Embryonic facial prominence (tissue), 1 donor: ENCODE measurements around the gene GPATCH3.
"Not testable (repeated sequence)": the region's sequence is repeated elsewhere in the genome, so short reads cannot be mapped to it uniquely, and the experiment has no call there.

ENCODE experiments used
- DNase-seq: peaks from one replicate; pipeline ENCODE4 v3.0.0-alpha.2; 2016; ENCODE audit errors: extremely low spot score

Gene GPATCH3

DNA sequence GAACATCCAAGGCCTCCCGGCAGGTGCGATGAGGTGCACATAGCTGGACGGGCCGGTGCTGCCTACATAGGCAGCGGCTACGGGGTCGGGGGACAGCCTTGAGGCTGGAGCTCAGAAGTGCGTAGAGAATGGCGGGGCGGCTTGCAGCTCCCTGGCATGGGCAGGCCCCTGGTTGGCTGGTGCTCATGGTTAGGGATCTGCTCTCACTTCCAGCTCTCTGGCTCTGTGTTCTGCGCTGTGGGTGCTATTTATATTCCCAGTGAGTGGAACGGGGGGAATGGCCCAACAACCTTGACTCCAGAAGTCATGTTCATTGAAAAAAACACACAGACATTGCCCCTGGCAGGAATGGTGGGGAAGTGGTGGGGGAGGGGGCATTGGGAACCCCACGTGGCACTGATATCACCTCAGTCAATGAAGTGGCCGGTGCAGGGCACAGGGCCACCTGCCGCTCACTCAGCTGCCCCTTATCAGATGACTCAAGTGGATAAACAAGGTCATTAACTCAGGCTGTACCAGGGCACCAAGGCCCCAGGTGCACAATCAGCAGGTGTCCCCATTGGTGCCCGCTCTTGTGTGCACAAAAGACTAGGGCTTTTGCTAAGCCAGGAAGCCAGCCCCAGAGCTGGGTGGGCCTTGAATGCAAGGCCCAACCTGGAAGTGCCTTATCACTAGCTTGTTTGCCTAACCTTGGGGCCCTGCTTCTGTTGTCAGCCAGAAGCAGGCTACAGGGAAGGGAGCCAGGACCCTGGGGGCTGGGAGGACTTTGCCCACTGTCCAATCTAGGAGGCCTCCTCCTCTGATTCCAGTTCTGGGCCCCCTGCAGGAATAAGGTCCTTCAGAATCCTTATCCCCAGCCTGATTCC is 13.7 kb upstream of the GPATCH3 start, which contains the start of gene NR0B2:
NR0B2 (minus strand) TSS at position 222 of the 866 bp plus-strand sequence; CDS start at position 187, 35 bp downstream.
- DNase-seq: no peak

DNA sequence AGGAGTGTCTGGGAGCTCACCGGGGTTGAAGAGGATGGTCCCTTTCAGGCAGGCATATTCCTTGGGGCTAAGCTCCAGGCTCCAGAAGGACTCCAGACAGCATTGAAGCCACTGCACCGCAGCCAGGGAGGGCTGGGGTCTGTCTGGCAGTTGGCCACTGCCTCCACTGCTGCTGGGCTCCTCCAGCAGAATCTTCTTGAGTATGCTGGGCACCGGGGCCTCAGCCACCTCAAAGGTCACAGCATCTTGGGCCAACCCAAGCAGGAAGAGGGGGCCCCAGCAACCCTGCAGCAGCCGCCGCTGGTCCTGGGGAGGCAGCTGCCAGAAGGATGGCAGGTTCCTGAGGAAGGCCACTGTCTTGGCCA is 13.1 kb upstream of the GPATCH3 start:
- no peak for DNase-seq

DNA sequence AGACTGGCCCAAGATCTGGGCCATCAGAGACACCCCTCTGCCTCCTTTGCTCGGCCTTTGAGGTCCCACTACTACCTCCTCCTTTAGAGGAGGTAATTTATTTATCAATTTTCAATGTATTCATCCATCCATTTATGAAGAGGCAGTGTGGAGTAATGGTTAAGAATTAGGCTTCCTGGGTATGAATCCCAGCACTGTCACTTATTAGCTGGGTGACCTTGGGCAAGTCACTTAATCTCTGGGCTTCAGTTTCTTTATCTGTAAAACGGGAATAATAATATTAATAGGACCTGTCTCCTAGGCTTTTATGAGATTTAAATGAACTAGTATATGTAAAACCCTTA is 11.9 kb upstream of the GPATCH3 start:
- DNase-seq: no peak

DNA sequence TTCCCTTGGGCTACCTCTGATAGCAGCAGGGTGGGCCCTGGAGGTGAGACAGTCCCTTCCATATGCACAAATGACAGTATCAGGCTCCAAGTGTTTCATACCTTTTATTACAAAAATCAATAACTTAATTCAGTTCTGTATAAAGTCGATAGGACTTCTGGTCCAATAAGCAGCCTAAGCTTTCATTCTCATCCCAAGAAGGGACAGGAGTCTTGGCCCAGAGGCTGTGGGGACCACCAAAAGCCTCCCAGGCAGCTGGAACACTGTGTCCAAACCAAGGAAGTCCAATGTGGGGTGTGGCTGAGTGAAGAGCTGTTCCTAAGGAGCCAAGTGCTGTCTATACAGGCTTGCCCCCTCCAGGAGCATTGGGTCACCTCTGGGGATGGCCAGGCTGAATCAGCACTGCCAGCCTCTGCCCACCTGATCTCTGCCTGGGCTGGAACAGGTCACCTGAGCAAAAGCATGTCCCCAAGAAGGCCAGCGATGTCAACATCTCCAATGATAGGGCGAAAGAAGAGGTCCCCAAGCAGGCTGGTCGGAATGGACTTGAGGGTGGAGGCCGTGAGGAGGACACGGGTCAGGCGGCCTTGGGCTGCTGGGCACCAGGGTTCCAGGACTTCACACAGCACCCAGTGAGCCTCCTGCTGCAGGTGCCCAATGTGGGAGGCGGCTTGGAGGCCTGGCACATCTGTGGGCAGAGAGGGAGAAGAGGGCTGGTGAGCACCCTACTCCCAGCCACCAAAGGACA is 11.3 kb upstream of the GPATCH3 start:
- DNase-seq: no peak

DNA sequence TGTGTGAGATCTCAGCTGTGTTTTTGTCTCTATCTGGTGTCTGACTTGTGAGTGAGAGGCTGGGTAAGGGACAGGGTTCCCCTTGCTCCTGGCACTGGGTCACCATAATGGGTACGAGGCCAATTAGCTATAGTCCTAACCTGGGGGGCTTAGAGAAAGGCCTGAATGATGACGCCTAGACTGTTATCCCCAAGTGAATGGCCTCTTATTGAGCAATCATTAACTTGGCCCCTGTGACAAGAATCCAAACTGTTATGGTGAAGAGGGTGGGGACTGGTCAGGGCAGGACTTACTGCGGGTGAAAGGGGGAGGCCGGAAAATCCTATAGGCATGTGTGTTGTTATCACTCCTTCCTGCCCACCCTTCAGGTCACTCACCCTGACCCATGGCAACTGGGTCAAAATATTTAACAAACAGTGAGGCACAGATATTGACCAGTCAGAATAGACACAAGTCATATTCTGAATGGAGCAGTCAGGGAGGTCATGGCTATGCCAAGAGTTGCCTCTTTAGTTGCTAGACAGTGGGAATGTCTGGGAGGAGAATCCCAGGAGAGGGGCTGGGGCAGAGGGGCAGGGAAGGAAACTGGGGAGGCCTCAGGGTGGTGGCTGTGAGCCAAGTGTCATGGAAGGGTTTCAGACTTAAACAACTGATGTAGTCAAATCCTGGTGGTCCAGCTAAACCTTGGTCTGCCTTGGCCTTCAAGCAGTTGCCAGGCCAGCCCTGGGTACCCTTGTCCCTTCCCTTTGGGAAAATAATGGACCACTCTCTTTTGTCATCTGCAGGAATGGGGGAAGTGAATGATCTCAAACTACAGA is 10.3 kb upstream of the GPATCH3 start:
- no peak for DNase-seq

DNA sequence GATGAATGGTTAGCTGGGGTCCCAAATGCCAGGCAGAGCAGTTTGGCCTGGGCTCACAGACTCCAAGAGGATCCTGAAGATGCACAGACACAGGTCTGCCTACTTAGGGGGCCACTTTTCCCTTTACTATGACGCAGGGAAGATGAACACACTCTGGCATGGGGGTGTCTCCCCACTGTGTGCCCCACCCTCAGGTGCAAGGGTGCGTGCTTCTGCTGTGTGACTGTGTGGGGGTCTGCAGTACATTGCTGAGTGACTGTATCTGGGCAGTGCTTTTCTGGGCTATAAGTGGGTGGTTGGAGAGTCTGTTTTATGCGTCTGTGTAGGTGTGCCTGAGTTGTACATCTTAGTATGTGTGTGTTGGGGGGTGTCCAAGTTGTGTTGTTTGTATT is 9.7 kb upstream of the GPATCH3 start:
- DNase-seq: no peak

DNA sequence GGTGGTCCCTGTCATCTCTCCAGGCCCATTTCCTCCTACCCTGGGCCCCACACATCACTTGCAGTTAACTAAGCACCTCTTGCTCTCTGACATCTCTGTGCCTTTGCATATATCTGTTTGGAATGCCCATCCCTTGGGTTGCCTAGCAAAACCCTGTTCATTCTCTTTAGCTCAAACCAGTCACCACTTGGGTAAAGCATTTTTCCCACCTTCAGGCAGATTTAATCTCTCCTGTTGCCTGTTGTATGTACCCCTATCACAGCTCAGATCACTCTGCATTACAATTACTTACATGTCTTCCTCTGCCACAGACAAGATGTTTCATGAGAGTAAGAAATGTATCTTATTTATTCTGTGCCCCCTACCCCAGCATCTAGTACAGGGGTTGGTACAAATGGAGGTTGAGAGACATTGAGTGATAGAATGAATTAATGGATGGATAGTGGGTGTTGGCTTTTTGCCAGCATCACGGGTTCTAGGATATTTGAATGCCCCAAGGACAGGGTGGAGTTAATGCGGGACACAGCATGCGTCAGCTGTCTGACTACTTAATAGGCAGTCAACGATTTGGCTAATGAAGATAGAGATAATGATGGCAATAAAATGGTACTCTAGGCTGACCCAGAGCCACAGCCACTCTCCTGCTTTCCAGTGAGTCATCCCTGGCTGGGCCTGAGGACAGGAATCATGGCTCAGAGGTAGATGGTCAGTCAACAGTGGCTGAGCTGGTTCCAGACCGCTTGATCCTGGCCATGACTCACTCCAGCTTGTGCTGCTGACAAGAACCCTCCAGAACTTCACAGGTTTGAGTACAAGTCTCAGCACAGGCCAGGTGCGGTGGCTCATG is 7.0 kb upstream of the GPATCH3 start:
- DNase-seq: no peak

DNA sequence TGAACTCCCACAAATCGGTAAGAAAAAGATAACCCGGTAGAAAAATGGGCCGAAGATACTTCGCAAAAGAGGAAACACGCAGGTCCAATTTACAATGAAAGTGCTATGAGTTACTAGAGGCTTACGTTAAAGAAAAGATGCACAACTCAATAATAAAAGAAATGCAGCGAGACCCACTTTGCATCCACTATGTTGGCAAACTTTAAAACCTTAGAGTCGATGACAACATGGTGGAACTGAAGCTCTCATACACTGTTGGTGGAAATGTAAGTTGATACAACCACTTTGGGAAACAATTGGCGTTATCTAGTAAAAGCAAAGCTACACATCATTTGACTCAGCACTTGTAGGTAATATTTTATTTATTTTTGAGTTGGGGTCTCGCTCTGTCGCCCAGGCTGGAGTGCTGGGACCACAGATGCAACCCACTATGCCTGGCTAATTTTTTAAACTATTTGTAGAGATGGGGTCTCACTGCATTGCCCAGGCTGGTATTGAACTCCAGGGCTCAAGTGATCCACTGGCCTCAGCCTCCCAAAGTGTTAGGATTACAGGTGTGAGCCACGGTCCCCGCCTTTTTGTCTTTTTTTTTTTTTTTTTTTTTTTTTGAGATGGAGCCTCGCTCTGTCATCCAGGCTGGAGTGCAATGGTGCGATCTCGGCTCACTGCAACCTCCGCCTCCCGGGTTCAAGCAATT is 696 bp upstream of the GPATCH3 start:
- no peak for DNase-seq

DNA sequence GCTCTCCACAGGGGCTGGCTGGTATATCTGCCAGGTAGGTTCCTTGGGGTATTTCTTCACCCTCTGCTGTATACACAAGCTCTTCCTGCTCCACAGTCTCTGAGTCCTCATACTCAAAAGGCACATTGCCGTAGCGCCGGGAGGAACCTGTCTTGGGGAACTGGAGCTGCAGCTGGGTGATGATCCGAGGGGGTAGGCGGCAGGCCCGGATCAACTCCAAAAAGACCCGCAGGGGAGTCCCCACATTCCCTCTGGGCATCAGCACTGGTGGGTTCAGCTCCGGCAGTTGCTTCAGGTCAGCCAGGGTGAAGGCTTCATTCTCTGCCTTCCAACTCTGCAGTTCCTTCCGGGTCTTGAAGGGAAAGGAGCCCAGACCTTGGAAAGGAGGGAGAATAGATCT is 2.9 kb downstream of the GPATCH3 start:
- no peak for DNase-seq

DNA sequence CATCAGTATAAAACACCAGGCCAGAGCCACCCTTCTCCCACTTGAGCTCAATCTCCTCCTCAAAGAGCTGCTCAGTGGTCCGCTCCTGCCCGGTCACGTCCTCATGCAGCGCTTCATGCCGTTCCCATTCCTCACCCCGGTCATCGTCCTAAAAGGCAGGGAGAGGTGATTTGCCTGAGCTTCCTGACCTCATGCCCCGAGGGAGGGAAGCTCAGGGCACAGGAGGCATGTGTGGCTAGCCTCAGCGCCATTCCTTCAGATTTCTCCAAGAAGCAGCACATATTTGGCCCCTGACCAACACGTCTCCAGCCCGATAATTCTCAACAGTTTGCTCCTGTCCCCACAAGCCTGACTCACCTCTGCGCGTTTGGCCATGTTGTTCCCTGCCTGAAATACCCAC is 6.0 kb downstream of the GPATCH3 start:
- DNase-seq: no peak

DNA sequence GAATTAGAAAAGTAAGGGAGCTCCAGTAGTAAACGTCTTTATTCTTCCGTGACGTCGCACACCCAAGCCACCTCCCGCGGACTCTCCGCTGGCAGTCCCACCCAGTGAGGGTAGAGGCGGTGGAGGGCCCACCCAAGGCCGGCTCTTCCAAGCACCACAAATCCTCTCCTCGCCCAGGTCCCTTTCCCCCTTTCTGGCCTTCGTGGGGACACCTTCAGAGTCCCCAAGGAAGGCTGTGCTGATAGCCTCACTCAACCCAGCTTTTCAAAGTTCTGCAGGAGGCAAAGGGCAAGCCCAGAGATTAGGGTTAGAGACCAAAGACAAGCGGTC is 9.8 kb downstream of the GPATCH3 start:
- no peak for DNase-seq

DNA sequence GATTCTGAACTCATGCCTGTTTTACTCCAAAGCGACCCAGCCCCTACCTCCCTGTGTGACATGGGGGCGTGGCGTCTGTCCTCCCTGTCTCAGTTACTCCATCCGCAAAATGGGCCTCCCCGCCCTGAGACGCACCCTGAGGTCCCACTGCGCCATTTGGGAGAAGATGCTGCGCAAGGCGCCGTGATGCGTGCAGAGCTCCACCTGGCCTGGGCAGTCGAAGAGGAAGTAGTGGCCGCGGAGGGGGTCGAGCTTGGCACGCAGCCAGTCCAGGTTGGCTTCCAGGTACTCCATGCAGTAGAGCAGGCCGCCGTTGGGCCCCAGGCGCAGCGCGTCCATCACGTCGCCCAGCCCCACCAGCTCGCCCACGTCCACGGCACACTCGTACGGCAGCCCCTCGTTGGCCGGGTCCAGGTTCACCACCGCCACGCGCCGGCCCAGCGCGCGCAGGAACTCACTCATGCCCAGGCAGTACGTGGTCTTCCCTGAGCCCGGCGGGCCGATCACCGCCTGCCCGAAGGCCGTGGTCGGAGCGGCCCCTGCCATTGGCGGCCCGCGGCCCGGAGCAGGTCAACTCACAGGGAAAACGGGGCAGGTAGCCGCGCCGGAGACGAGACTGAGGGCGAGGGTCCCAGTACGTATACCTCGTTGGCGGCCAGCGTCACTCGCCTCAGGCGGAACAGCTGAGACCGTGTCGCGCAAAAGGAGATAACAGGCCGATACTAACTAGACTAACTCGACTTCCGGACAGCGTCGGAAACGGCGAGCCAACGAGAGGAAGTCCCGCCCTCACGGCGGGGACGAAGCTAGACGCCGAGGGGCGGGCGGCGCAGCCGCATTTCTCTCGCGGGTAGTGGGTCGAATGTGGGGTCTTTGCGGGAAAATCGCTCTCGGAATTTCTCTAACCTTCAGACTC is 10.5 kb downstream of the GPATCH3 start, which contains the start of gene GPN2:
GPN2 (minus strand) TSS at position 733 of the 916 bp plus-strand sequence; CDS start at position 546, 187 bp downstream.
- DNase-seq: peak; percentile 66

DNA sequence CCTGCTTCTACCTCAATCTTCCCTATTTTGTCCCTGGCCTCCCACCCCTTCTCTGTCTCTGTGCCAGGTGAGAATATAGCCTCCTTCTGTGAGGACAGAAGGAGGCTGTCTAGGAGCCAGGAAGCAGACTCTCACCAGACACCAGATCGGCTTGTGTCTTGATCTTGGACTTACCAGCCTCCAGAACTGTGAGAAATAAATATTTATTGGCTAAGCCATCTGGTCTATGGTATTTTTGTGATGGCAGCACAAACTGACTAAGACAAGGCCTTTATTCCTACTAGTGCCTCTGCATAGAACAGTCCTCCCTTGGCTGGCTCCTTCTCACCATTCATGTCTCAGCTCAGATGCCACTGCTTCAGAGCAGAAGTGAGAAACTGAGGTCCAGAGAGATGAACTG is 12.0 kb downstream of the GPATCH3 start:
- no peak for DNase-seq

DNA sequence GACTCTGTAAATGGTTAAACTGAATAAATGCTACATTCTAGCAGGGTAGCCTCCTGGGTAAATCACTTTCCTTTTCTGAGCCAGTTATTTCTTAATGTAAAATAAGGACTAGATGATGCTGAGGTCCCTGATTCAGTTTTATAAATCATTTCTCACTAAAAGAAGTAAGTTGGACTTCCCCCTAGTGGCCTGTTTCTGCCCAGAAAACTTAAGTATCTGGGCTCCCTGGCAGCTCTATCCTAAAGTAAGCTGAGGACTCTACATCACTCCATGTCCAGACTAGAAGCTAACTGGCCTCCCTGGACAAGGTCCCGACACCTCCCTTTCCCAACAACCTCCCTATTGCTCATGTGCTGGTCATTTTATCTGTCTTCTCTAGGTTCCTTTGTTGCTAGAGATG is 13.1 kb downstream of the GPATCH3 start:
- DNase-seq: no peak

DNA sequence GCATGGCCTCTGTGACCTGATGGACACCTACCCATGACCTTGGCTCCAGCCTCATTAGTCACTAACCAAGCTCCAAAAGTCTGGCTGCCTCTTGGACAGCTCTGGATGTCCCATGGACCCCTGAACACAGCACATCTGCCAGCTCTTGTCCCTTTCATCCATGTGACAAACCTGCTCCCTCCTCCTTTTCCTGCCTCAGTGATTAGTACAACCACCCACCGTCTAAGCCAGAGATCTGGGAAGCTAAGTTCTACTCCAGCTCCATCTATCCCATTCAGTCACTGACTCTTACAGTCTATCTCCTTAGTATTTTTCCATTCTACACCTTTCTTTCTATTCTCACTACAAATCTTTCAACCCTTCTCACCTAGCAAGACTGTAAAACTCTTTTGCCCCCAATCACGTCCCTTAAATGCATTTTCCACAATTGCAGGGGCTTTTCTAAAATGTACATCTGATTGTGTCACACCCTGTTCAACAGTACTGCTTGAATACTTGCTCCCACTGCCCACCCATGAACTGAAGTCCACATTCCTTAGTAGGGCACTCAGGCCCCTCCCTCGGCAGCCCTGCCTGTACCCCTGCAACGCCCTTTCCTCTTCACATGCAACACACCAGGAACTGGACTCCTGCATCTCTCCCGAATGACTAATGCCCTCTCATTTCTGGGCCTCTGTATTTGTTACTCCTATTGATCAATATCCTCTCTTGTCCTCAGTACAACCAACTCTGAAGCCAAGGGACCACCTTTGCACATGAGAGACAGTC is 17.4 kb downstream of the GPATCH3 start:
- no peak for DNase-seq

DNA sequence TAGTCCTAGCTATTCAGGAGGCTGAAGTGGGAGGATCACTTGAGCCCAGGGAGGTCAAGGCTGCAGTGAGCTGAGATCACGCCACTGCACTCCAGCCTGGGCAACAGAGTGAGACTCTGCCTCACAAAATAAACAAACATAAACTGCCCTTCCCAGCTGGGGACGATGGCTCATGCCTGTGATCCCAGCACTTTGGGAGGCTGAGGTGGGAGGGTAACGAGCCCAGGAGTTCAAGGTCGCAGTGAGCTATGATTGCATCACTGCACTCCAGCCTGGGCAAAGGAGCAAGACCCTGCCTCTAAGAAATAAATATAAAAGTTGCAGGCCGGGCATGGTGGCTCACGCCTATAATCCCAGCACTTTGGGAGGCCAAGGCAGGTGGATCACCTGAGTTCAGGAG is 18.7 kb downstream of the GPATCH3 start:
- DNase-seq: not testable (repeated sequence)

DNA sequence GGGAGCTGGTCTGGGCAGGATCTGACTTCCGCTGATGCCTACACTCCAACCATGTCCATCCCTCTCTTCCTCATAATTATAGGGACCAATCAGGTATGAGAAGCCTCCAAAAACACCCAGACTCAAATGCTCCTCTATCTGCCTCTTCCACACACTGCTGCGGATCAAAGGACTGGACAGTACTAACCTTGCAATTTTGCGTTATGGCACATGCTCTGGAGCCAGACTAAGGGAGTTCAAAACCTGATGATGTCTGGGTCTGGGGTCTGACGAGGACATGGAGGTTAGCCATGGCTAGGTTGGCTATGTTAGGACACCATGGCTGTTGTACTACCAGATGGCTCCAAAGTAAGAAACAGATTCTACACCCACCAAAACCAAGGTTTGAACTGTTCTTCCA is 20.5 kb downstream of the GPATCH3 start:
- DNase-seq: no peak

DNA sequence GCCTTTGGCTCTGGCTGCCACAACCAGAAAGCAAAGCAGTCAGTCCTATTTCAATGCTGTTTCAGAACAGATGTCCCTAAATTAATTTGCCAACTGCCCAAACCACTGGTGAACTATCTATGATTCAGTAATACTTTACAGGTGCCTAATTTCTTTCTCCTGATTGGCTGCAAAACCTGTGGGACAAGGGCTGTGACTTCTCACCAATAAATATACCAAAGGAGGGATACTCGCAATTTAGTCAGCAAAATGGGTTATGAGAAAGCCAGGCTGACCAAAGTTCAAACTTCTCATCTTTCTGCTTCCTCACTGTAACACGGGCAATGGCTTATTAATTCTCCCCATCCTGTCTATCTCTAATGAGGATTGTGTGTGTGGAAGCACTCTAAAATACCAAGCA is 22.9 kb downstream of the GPATCH3 start:
- DNase-seq: no peak

DNA sequence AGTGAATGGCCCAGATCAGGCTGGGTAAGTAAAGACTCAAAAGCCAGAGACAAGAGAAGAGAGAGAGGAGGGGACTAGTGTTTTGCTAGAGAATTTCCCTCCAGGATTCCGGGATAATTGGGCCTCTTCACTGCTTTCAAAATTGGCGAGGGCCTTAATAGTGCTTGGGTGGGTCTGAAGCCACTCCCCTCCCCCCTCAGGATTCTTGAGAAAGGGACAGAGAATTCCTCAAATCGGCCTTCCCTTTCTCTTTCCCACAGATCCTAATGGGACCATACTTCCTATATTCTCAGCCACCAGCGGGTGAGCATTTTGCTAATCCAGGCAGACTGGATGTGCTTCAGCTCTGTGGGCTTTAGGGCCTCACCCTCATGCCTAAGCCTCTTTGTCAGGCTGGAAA is 25.4 kb downstream of the GPATCH3 start:
- no peak for DNase-seq
